HG02588 (cell line): ENCODE results near the gene RASGRP3.
"Not testable (repeated sequence)": the region's sequence is repeated elsewhere in the genome, so short reads cannot be mapped to it uniquely, and the experiment has no call there.

Experiments
- ATAC-seq: cut with Tn5 transposase; IDR thresholded peaks from one replicate; pipeline ENCODE4 v1.9.1; 2021; ENCODE audit warnings: mild to moderate bottlenecking, moderate library complexity; ENCODE audit not compliant: unreplicated experiment

Gene RASGRP3

GRCh38 chr2:33476131-33476792 lies at the start of gene RASGRP3:
TSS of gene RASGRP3 (plus strand) at chr2:33476649. CDS start at chr2:33515137, 38,488 bp downstream.
- peak; percentile 47 for ATAC-seq

- no peak for ATAC-seq
Observed at GRCh38 chr2:33426666-33427231, 49.7 kb upstream of the RASGRP3 start.

GRCh38 chr2:33430077-33430476 lies 46.4 kb upstream of the RASGRP3 start:
- no peak for ATAC-seq

DNA sequence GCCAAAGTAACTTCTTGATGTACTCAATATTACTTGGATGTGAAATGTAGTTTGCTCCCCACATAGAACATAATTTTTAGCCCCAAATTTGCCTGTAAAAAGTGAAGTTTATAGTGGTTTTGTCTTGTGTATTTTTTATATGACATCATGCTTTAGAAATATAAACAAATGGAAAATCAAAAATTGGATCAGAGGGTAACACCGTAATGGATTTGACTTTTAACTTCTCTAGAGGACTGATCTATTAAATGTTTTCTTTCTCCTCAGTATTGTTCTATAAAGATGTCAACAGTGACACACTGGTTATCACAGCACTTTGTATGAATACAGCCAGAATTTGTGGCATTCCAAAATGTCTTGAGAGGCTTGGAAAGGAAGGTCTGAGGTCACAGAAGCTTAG lies 45.6 kb upstream of the RASGRP3 start:
- no peak for ATAC-seq

GRCh38 chr2:33432871-33433270 lies 43.6 kb upstream of the RASGRP3 start:
- ATAC-seq, result no peak

- no peak for ATAC-seq
Observed at GRCh38 chr2:33433279-33434235, 42.9 kb upstream of the RASGRP3 start.

DNA sequence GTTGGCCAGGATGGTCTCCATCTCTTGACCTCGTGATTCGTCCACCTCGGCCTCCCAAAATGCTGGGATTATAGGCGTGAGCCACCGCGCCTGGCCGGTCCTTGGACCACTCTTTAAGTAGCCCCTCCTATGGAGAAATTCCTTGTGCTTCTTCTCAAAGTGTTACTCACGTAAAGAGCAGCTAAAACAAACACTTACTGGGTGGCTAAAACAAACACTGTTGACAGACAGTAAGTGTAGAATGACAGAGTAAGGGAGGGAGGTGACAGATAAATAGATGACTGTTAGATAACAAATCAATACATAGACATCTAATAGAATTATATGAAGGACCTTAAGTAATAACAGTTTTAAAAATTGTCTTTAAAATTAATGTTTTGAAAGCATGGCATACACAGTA lies 40.9 kb upstream of the RASGRP3 start:
- ATAC-seq, result no peak

DNA sequence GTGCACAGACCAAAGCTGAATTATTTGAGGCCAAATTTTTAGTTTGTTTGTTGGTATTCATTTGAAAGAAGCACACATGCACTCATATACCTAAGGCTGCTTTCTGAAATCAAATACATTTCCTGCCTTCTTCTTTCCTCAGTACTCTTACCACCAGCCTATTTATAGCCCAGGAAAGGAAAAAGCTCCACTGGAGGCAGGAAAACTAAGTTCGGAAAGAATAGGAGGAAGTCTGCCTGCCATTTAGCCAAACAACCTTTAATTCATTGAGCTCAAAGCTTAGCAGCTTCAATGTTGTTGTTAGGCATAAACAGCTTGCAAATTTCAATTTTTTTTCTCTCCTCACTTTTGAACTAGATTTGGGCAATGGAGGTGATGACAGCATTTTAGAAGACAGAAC lies 40.4 kb upstream of the RASGRP3 start:
- ATAC-seq, result no peak

DNA sequence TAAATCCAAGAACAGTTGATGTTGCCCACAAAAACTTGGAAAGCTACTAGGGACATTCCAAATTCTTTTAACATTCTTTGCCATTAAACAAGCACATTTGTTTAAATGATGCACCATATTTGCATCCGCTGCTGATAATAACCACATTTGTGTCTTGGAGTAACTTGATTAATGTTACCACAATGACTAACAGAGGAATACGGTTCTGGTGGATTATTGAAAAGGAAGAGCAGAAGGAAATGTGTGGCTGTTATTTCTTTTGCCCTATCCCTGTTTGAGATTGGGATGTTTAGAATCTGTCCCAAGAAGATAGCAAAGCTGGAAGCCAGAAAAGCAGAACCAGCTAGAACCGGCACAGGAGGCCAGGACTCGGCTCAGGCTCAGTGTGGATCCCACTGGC lies 39.2 kb upstream of the RASGRP3 start:
- ATAC-seq, result no peak

GRCh38 chr2:33437815-33438214 lies 38.6 kb upstream of the RASGRP3 start:
- no peak for ATAC-seq

DNA sequence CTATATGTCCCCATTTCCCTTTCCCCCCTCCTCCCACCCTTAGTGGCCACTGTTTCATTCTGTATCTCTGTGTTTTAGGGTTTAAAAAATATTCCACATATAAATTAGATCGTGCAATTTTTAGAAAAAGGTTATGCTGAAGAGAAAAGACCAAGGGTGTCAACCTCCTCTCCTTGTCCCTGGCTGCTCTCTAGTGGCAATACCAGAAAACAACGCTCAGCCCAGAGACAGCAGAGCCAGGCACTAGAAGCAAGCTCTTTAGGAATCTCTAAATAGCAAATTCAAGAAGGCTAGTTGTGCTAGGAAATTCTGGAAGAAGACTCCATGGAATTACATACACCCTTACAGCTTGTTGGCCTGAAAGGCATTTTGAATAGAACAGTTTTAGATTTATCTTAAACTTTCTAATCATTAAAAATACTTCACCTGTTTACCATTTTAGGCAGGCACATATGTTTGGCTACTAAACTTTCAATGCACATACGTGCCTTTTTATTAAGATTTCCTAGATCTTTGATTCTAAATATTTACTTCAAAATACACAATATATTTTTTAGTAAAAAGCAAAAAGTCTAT lies 35.1 kb upstream of the RASGRP3 start:
- peak; percentile 58 for ATAC-seq

- not testable (repeated sequence) for ATAC-seq
Observed at GRCh38 chr2:33442052-33442451, 34.4 kb upstream of the RASGRP3 start.

GRCh38 chr2:33442528-33443079 lies 33.8 kb upstream of the RASGRP3 start:
- ATAC-seq, result no peak

GRCh38 chr2:33443274-33443829 lies 33.1 kb upstream of the RASGRP3 start:
- no peak for ATAC-seq

DNA sequence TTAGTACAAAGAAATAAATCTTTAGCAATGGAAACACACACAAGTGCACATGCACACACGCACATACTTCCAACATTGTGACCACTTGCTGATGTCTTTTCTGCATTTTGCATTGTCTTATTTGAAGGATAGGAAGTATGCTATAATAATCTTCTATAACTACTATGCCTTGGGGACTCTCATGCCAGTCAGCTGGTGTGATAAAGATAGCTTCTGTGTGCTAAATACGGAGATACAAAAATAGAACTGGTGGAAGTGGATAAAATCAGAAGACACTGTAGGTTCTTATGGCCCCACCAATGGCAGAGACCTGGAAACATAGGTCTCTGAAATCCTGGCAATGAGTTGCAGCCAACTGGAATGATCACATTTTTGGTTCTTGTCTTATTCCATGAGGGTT lies 31.5 kb upstream of the RASGRP3 start:
- no peak for ATAC-seq

GRCh38 chr2:33448220-33448899 lies 28.1 kb upstream of the RASGRP3 start:
- no peak for ATAC-seq

GRCh38 chr2:33451214-33451613 lies 25.2 kb upstream of the RASGRP3 start:
- ATAC-seq, result no peak

- ATAC-seq, result no peak
Observed at GRCh38 chr2:33451825-33452224, 24.6 kb upstream of the RASGRP3 start.

- ATAC-seq, result no peak
Observed at GRCh38 chr2:33452545-33452944, 23.9 kb upstream of the RASGRP3 start.

GRCh38 chr2:33453905-33454479 lies 22.5 kb upstream of the RASGRP3 start:
- ATAC-seq, result no peak
